ENCODE measurements around the gene CD3E.

The CD3E gene

GRCh38 chr11:118334745-118335144 is 30.2 kb downstream of the CD3E start:
- DNase-seq = no peak

DNA sequence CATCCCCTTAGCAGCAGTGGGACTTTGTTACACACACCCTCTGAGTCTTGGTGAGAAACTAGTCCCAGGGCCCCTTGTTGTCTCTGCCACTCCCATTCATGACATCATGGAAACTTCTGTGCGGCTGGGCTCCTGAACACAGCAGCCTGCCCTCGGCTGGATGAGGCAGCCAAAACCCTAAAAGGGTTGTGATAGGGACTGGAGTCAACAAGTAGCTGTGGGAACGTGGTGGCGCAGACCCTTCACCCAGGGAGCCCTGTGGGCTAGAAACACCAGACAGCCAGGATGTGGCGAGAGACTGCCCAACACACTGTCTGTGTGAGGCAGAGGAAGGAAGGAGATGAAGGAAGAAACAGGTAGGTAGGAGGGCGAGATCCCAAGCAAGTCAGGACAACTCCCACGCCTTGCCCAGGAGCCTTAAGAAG is 34.1 kb downstream of the CD3E start:
- DNase-seq = peak; percentile 89

- DNase-seq = no peak
Observed at GRCh38 chr11:118339281-118339961, 34.9 kb downstream of the CD3E start.

GRCh38 chr11:118340449-118340848 is 35.9 kb downstream of the CD3E start:
- no peak for DNase-seq

DNA sequence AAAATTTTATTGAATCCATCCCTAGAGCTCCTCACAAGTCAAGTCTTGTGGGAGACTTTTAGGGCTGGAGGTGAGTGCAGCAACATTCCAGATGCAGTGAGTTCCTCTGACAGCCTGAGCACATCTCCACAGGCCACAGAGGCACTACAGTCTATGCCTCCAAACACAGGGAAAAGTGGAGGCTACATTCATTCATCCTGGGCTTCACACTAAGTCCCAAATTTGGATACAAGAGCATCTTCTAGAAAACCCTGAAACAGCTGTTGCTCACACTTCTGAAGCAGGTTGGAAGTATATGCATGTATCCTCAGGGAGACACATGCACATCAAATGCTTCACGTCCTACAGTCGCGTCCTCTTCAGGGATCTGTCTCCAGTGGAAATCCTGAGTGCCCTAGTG is 36.7 kb downstream of the CD3E start:
- no peak for DNase-seq

DNA sequence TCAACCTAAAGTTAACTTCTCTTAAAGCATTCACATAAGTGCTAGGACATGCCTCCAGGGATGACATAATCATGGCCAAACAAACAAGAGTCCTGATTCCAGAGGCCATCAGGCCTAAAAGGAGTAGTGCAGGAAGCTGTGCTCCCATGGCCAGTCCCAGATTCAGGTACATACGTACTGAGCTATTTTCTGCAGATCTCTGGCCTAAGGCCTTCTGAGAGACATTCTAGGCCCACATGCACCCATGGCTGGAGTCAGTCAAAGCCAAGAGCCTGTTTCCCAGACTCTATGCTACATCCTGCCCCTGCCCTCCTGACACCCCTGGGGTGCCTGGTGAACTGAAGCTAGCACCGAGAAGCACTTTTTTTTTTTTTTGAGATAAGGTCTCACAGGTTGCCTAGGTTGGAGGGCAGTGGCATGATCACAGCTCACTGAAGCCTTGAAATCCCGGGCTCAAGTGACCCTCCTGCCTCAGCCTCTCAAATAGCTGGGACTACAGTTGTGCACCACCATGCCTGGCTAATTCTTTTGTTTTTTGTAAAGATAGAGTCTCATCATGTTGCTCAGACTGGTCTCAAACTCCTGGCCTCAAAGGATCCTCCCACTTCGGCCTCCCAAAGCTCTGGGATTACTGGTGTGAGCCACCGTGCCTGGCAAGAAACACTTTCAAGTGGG is 37.4 kb downstream of the CD3E start:
- DNase-seq = no peak

DNA sequence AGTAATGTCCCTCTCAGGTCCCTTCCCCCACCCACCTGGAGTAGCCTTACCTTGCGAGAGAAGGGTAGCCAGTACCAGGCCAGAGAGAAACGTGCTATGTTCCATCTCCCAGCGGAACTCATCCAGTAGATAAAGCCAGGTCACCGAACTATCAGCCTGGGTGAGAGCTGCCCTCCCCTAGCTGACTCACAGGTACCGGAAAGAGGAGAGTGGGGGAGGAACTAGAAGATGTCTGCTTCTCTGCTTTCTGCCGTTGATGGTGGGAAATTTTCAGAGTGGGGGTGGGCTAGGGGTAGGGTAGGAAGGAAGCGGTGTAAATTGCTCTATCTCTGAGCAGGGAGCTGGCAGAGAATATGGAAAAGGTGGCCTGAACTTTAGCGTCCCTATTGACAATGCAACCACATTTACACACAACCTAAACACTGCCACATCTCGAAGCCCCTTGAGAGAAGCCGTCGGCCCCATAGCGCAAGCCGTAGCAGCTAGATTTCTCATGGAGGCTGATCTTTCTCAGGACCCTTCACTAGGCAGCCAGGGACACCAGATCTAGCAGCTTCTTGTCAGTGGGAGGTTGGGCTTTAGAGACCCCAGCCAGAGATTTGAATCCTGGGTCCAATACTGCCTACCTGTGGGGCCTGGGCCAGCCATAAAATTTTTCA is 38.1 kb downstream of the CD3E start, which contains the start of gene CD3D:
TSS of gene CD3D (minus strand) at position 203 of the 659 bp plus-strand sequence. CDS start at position 105, 98 bp downstream.
- peak; percentile 78 for DNase-seq

GRCh38 chr11:118343248-118343647 is 38.7 kb downstream of the CD3E start:
- no peak for DNase-seq

DNA sequence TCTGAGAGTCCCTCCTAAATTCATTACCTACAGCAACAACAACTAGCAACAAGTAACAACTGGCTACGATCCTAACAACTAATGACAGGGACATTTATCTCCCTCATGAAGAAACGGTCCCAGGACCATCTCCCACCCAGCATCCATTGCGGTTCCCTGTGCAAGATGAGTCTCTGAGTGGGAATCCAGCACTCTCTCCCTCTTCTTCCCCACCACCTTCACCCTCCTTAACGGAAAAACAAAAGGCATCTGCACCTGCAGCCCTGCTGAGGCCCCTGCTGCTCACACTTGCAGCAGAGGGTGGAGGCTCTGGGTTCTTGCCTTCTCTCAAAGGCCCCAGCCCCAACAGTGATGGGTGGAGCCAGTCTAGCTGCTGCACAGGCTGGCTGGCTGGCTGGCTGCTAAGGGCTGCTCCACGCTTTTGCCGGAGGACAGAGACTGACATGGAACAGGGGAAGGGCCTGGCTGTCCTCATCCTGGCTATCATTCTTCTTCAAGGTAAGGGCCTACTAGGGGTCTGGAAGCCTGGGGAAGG is 39.5 kb downstream of the CD3E start, which contains the start of gene CD3G:
TSS of gene CD3G (plus strand) at position 364 of the 535 bp plus-strand sequence. CDS start at position 444, 80 bp downstream.
- DNase-seq = peak; percentile 82

GRCh38 chr11:118349475-118349874 is 44.9 kb downstream of the CD3E start:
- DNase-seq = no peak

GRCh38 chr11:118353084-118353710 is 48.7 kb downstream of the CD3E start:
- DNase-seq = no peak

- DNase-seq = no peak
Observed at GRCh38 chr11:118358071-118358470, 53.5 kb downstream of the CD3E start.

GRCh38 chr11:118359295-118359958 is 54.9 kb downstream of the CD3E start, which contains the start of gene UBE4A:
Gene UBE4A, plus strand, starts transcription at chr11:118359600. Its CDS starts 5,481 bp downstream, at chr11:118365081.
- DNase-seq = peak; percentile 99

- DNase-seq = no peak
Observed at GRCh38 chr11:118364956-118365615, 60.6 kb downstream of the CD3E start.
